ENCODE results near the gene WDFY2.
A peak's percentile ranks its signal among the peaks of the same experiment; 100 is the strongest.

WDFY2 gene

DNA sequence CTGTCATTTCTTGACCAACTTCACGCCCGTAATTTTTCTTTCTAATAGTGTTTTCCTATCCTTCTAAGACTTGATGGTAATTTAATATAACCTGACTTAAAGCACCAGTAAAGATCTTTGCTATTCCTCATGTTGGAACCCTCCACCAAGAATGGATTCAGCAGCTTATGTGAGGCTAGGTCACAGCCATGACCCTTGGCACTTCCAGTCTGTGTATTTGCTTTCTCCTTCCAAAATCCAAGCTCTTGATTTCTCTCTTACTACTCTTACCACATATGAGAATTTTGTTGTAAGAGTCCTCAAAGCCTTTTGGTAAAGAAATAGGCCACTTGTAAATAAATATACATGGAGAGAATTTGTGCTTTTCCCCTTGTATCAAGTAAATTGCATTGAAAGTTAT lies 158.3 kb downstream of the WDFY2 start:
- no peak for DNase-seq

DNA sequence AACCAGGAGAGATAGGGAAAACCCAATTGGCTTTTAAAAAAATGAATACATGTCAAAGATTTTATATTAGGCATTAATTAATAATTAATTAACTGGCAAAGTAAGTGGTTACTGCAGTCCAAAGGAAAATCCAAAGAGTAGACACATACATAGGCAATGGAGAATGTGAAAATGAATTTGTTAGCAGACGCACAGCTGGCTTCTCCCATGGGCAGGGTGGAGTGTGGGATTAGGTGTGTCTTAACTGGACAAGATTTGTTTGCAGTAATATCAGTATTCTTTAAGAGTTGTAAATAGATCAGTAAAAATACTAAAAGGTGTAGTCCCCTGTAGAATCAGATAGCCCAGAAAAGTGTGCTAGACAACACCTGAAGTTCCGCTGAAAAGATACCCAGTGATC lies 161.0 kb downstream of the WDFY2 start:
- DNase-seq = no peak

DNA sequence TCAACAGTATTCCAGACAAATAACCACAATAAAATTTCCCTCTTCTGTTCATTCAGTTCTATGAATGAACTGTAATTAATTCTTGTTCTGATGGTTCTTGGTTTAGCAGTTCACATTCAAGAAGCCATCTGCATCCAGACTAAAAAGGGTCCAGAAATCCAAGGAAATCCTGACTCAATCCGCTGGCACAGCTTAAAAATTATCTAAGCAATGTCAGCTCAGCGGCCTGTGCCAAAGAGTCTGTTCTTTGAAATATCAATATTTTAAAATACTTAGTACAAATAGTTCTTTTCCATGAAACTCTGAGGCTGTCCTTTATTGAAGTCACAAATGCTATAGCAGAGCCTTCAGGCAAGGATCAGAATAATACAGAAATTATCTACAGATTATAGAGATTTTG lies 162.5 kb downstream of the WDFY2 start:
- DNase-seq = no peak

DNA sequence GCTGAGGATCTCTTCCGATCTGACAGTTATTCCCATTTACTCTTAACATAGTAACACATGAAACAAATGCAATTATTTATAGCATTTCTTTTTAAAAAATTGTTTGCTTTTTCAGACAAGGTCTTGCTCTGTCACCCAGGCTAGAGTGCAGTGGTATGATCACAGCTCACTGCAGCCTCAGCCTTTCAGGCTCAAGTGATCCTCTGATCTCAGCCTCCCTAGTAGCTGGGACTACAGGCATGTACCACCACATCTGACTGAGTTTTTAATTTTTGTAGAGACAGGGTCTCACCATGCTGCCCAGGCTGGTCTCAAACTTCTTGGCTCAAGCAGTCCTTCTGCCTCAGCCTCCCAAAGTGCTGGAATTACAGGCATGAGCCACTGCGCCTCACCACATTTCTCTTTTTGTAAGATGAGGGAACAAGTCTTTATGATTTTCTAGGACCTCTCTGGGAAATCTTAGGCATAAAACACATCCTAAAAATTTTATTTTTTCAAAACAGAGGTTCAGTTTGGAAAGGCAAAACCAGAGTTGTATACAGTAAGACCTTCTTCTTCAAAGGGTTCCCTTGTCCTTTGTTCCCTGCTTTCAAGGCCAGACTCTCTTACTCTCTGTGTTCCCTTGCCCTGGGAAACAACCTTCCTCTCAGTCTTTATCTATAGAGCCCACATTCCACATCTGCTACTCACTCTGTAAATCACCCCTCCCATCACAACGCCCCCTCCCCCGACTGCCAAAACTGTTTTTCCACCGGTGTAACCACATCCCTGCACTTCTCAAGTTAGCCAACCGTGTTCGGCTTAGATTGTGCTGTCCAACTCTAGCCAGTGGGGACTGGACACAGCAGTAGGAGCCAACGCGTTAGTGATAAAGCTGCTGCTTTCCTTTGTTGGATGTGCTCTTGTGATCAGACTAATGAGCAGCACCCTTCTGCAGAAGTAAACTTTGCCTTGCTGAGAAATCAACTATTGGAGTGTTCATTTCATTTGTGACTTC lies 163.5 kb downstream of the WDFY2 start:
- no peak for DNase-seq

DNA sequence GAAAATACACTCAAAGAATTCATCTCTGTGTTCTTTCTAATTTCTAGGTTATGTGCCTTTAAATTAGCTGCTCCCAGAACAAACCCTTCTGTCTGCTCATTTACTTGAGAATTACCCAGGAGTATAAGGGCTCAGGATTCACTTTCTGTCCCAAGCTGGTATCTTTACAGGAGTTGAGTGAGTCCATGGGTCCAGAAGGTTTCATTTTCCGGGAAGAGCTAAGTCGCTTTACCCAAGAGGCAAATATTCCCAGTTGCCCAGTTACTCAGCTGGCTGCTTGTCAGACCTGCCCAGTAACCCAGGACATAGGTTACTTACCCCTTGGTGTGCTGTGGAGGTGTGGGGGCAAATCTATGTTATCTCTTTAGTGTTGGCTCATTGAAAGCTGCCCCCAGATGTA lies 172.4 kb downstream of the WDFY2 start:
- DNase-seq = no peak

DNA sequence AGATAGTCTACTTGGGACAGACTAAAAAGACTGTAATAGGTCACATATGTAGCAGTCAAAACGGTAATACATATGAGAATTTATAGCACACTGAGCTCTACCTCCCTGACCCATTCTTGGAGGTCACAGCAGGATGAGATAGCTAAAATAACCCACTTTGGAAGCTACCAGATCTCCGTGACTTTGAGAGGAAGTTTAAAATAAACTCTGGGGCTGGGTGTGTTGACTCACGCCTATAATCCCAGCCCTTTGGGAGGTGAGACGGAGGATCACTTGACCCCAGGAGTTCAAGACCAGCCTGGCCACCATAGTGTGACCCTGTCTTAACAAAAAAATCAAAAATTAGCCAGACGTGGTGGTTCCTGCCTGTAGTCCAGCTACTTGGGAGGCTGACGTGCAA lies 174.4 kb downstream of the WDFY2 start:
- DNase-seq = no peak

DNA sequence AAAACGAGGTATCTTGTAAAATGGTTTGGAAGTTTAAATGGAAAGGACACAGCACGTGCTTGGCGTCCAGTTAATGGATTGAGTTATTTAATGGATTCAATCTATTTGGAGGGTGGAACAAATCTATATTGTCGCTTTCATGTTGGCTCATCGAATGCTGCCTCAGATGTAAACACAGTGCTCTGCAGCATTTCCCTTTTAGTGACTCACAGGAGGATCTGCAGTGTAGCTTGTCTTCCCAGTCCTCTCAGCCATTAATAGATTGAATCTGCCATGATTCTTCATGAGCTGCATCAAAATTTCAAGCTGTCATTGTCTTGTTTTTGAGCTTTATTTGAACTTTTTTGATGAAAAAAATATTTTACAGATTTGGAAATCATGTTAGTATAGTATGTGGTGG lies 175.0 kb downstream of the WDFY2 start:
- DNase-seq = no peak

DNA sequence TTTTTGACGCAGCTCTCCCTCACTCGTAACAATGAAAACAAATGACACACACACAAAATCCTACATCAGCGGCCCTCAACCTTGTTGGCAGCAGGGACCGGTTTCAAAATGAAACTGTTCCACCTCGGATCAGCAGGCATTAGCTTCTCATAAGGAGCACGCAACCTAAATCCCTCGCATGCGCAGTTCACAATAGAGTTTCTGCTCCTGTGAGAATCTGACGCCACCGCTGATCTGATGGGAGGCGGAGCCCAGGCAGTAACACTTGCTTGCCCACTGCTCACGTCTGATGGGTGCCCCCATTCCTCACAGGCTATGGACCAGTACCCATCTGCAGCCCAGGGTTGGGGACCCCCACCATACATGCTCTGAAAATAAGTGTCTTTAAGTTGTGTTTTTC lies 176.3 kb downstream of the WDFY2 start:
- no peak for DNase-seq

DNA sequence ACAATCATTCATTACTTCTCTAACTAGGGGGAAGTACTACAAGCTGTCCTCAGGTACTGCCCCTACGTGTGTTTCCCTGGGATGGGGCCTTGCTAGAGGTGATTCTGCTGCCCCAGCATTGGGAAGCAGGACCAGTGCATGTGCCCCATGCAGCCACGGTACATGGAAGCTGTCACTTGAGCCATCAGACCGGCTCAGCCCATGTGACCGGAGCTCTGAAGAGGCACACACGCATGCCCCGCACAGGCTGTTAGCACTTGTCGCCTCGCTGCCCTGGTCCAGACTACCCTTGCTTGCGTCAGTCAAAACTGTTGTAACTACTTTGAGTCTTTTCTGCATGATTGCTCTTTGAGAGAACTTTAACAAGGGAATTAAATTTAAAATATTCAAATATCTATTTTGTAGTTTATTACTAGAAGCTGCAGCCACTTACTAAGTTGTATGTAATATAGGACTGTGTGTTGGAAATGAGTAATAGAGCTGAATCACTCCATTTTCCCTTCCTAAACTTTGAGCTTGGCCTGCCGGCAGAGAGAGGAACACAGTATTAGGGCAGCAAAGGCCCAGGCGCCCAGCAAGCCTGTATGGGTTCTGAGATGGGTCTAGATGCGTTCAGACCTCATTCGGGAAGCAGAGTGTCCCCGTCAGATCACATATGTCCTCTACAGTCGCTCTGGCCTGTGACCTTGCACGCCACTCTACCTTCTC lies 177.5 kb downstream of the WDFY2 start:
- DNase-seq = no peak

DNA sequence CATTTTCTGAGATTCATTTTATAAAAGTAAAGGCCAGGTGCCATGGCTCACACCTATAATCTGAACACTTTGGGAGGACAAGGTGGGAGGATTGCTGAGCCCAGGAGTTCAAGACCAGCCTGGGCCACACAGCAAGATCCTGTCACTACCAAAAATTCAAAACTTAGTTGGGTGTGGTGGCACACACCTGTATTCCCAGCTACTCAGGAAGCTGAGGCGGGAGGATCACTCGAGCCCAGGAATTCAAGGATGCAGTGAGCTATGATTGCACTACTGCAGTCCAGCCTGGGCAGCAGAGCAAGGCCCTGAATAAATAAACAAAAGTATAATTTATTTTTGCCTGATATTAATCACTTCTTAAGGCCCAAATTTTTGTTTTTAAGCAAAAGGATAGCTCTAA lies 179.2 kb downstream of the WDFY2 start:
- DNase-seq = no peak

DNA sequence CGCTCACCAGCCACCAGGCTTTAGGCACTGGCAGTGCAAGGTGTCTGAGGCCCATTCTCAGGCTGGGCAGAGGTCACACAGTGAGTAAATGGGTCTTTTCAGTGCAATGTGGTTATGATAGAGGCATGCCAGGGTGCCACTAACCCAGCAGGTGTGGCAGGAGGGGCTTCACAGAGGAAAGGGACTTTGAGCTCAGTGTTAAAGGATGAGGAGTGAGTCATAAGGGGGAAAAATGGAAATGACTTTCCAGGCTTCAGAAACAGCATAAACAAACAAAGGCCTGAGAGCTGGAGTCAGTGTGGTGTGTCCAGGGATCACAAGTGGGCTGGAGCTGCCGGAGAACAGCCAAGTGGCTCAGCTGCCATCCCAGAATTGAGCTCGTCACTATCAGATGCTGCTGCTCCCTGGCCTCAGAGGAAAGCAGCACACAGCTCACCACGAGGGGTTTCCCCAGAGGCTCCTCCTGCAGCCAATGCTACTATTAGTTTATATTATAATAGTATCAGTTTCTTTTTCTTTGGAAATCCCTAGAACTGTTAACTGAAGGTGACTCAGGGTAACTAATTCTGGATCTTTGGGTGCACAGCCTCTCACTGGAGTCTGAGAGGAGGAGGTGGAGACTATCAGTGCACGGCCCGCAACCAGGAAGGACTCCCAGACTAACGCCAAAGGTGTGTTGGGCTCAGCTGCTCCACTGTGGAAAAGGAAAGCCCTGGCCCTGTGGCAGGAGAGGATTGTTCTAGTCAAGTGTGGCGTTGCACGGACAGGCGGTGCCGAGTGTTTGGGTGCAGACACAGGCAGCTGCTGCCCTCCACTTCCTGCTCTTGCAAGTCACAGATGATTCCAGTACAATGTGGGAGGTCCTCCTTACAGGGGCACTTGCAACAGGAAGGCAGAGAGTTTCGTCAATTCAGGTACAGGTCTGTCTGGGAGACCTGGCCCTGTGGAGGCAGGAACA lies 180.2 kb downstream of the WDFY2 start:
- DNase-seq = peak; percentile 87

DNA sequence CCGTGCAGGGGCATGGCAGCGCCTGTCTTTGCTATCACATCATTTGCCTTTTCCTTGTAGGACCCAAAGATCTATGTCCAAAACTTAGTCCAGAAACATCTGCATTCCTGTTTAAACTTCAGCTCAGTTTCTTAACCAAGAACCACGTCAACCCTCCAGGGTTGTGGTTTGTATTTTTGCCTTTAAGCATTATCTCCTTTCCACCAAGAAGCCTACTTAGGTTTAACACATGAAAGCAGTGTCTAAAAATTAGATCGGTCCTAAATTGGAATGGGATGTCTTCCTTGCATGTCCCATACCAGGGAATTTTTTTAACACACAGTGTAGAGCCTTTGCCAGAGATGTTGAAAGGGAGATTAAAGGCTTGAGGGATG lies 180.9 kb downstream of the WDFY2 start:
- DNase-seq = no peak

DNA sequence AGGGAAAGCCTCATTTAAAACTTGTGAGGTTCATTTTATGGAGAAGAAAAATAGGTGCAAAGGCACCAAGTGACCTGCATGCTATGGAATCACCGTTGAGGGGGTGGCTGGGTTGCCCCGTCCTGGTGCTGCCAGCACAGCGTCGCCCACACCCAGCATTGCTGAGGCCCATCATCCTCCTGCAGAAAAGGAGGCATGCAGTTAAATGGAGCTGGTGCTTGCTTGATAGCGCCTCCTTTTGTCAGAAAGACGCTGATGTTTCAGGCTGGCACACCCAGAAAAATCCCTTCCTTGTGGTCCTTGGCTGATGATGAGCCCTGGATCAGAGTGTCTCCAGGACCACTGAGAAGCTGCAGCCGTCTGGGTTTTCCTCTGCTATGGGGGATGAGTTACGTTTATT lies 182.8 kb downstream of the WDFY2 start:
- no peak for DNase-seq

DNA sequence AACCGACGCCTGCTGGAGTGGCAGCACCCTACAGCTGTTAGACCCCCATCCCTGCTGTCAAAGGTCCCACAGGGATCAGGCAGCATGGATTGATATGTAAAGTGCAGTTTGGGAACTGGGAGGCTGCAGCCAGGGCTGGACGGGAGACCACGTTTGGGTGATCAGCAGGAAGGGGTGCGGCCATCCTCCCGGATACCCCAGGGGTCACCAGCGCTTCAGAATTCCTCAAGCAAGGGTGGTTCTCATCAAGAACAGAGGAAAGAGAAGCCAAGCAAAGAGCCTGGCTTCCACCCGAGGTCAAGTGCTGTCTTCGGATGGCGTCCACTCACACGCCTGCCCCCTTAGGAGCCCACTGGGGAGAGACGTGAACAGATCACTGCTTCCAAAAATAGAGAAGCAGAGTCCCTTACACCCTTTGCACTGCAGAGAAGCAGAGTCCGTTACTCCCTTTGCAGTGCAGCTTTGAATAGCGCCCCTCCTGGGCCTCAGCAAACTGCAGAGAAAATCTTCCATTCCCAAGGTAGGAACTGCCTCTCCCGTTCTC lies 184.2 kb downstream of the WDFY2 start:
- no peak for DNase-seq

DNA sequence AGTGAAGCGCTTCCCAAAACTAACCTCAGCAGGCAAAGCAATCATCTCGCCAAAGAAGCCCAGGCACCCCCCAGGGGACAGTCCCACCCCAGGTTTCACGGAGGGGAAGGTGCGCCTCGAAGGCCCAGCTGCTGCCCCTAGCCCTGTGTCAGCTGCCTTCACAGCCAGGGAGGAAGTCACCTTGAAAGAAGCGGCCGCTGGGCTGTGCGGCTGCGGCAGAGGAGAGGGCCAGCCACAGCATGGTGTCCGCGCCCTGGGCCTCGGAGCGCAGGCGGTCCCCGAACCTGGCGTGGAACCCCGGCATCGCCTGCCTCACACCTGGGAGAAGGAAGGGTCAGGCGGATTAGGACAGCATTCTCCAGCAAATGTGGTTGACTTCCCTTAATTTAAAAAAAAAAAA lies 184.7 kb downstream of the WDFY2 start:
- DNase-seq = no peak

DNA sequence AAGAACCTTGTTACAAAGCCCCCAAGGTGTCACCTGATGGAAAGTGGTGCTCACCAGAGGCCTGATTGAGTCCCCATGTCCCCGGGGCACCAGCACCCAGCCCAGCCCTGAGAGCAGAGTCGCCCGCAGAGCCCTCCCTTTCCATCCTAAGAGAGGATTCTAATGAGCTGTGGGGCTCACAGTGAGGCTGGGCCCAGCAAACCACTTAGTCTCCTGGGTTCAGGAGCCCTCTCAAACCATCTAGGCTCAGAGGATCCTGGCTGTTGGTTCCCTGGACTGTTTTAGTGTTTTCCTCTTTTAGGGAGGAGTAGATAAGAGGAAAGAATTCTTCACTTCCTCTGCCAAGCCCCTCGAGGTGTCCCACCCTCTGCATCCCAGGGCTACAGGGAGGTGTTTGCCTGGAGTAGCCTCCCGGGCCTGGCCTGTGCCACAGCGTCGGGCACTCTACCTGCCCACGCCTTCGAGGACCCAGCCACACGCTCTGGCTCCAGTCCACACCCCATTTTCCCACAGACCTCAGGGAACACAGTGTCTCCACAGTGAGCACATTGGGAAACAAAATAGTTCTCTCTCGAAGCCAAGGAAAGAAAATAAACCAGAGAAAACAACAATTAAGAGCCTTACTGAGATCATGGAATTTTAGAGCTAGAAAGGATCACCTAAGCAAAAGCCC lies 185.3 kb downstream of the WDFY2 start:
- no peak for DNase-seq

DNA sequence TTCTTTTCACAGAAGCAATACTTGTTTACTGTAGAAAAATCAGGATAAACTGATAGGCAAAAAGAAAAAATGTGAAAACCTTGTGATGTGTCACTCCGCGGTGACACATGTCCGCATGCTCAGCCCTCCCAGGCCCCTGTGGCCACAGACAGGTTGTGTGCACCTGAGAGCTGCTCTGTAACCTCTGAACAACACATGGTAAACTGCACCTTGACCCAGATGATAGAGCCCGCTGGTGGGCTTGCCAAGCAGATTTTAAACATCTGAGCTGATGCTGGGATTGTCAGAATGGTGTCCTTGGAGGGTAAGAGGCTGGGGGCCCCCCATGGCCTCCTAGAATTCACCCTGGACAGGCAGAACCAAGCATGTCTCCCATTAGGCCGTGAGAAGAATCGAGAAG lies 185.9 kb downstream of the WDFY2 start:
- DNase-seq = no peak

DNA sequence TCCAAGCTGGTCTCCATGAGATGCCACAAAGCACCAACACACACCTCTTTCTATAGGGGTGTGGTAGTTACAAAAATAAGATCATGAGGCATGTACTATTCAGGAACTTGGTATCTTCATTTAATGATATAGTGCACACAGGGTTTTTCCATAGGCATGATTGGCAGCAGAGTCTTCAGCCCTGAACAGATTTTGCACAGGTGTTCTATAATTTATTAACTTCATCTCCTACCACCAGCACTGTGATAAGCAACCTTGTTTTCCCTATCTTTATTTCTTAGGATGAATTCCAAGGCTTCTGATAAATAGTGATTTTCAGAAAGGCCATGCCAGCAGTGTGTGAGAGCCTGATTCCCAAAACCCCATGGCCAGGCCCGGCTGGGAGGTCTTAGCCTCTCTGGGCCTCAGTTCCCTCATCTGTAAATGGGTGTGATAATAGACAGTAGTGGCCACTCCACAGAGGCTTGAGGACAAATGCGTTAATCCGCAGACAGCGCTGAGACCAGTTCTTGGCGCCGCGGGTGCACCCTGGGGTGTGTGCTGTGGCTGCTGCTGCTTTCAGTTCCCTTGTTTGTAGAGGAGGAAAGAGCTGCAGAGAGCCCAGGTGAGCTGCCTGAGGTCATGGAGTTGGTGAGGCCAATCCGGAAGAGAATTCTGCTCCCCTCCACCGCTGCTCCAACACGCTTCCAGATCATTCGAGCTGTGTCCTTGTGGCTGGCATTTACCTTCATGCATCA lies 186.6 kb downstream of the WDFY2 start:
- no peak for DNase-seq

DNA sequence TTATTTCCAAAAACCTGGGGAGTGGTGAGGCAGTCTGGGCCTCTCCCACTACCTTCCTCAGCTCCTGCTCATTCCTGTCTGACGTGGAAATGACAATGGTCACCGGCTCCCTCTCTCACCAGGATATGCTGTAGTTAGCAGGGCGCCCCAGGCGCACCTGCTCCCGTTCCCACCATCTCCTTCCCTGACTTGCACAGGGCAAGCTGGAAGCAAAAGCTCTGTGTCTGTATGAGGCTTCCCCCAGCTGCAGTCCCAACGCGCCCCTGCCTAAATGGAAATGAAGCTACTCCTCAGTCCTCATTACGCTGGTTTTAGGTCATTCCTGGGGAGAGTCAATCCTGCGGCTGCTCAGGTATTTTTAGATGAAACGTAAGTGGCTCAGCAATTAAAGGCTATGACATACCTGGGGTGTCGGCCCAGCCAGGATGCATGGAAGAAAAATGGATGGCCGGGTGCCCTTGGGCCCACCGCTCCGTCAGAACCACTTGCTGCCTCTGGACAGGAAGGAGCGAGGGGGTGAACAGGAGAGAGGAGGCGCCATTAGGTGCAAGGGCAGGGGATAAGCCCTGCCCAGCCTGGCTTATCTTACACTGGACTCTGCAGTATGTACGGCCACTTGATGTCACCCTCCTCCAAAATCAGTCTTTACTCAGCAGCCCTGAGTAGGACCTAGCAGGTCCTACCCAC lies 187.3 kb downstream of the WDFY2 start:
- no peak for DNase-seq

DNA sequence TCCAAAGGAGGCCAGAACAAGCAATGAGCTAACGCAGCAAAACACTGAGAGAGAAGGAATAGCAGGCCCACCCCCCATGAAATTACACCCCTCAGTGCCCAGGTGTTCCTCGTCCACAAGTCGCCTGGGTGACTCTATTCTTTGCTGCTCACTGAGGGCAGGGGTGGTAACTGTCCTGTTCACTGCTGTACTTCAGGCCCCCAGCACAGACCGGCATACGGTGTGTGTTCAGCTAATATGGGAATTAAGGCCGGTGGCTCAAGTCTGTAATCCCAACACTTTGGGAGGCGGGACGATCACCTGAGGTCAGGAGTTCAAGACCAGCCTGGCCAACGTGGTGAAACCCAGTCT lies 187.8 kb downstream of the WDFY2 start:
- DNase-seq = no peak

DNA sequence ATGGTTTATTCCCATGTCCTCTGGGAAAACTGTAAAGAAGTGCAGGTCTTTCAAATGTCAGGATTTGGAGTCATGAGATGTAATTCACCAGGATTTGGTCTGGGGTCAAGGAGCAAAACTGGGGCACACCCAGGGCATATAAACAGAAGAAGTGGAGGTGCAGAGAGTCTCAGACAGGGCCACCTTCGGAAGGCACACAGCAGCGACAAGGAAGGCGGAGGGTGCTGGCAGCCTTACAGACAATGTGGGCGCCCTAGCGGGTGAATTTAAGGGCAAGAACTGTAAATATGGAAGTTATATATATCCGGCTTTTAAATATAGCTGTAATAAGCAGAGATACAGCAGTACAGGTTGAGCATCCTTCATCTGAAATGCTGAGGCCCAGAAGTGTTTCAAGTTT lies 188.5 kb downstream of the WDFY2 start:
- DNase-seq = no peak

Measured in inflammatory macrophage treated with lipopolysaccharide for 4 hours (primary cell).